GM15510 (cell line): ENCODE measurements around the gene FAU.

ENCODE experiments used
- POLR2A ChIP-seq: IDR thresholded peaks from 3 replicates; pipeline ENCODE4 v1.6.1; 2011; ENCODE audit warnings: borderline replicate concordance; ENCODE audit not compliant: insufficient read length; ENCODE audit errors: extremely low read depth

The FAU gene

GRCh38 chr11:65150509-65151299 lies 28.8 kb upstream of the FAU start:
- no peak for TF ChIP-seq POLR2A

GRCh38 chr11:65148657-65149056 lies 26.7 kb upstream of the FAU start:
- no peak for TF ChIP-seq POLR2A

- no peak for TF ChIP-seq POLR2A
Measured at GRCh38 chr11:65147352-65148075, 25.6 kb upstream of the FAU start.

GRCh38 chr11:65141896-65142494 lies 20.1 kb upstream of the FAU start:
- no peak for TF ChIP-seq POLR2A

GRCh38 chr11:65136515-65137096 lies 14.7 kb upstream of the FAU start:
- TF ChIP-seq POLR2A = no peak

- no peak for TF ChIP-seq POLR2A
Measured at GRCh38 chr11:65135633-65136145, 13.8 kb upstream of the FAU start.

- peak; percentile 68 for TF ChIP-seq POLR2A
Measured at GRCh38 chr11:65134952-65135632, 13.2 kb upstream of the FAU start.

- TF ChIP-seq POLR2A = peak; percentile 86
Measured at GRCh38 chr11:65134240-65134951, 12.5 kb upstream of the FAU start, which contains the start of gene SYVN1. TSS of gene SYVN1 (minus strand) at chr11:65134519. CDS start at chr11:65133601, 918 bp downstream.

- no peak for TF ChIP-seq POLR2A
Measured at GRCh38 chr11:65133724-65134123, 11.8 kb upstream of the FAU start.

- TF ChIP-seq POLR2A = peak; percentile 44
Measured at GRCh38 chr11:65132988-65133700, 11.2 kb upstream of the FAU start.

- peak; percentile 74 for TF ChIP-seq POLR2A
Measured at GRCh38 chr11:65132238-65132987, 10.5 kb upstream of the FAU start.

GRCh38 chr11:65131895-65132237 lies 9.9 kb upstream of the FAU start:
- TF ChIP-seq POLR2A = no peak

GRCh38 chr11:65131417-65131776 lies 9.5 kb upstream of the FAU start:
- no peak for TF ChIP-seq POLR2A

GRCh38 chr11:65130631-65131416 lies 8.9 kb upstream of the FAU start:
- TF ChIP-seq POLR2A = no peak
